CD14-positive monocyte (primary cell): ENCODE measurements around the gene WDR4. TPM values are rescaled to one million over a fixed set of nuclear protein-coding genes. Genes with fewer than 3 reads are reported as not detected.

Experiments used
- DNase-seq, 3 donors: peaks; one replicate each; pipeline ENCODE4 v3.0.0-alpha.2; 2011 to 2022
- H2AFZ ChIP-seq: 2 replicates; pipeline ENCODE4 v1.6.0; 2012; ENCODE audit warnings: mild to moderate bottlenecking, low read depth, low read length, inconsistent platforms; ENCODE audit not compliant: insufficient read depth, poor library complexity, severe bottlenecking
- H3K27ac ChIP-seq, 2 donors: 1 replicate in 1 of 2; 2 replicates in 1 of 2; pipeline ENCODE4 v1.5.1; 2012 to 2013; ENCODE audit warnings: low read length in 2 of 2, control low read depth in 1 of 2, inconsistent platforms in 1 of 2, low read depth in 1 of 2, mild to moderate bottlenecking in 1 of 2
- H3K27me3 ChIP-seq, 2 donors: one replicate each; pipeline versions ENCODE4 v1.6.0 to v1.6.1; 2011 to 2013; ENCODE audit warnings: low read length in 2 of 2; ENCODE audit not compliant: control insufficient read depth in 2 of 2, insufficient read depth in 2 of 2
- H3K36me3 ChIP-seq, 2 donors: replicated peaks in 1 of 2; 1 replicate in 1 of 2; 2 replicates in 1 of 2; pipeline versions ENCODE4 v1.5.1 to v1.6.1; 2012 to 2013; ENCODE audit warnings: low read length in 2 of 2, control low read depth in 1 of 2, inconsistent platforms in 1 of 2, mild to moderate bottlenecking in 1 of 2; ENCODE audit not compliant: insufficient read depth in 2 of 2, control insufficient read depth in 1 of 2
- H3K4me1 ChIP-seq, 2 donors: 1 replicate in 1 of 2; 2 replicates in 1 of 2; pipeline versions ENCODE4 v1.5.1 to v1.6.1; 2012 to 2013; ENCODE audit warnings: low read length in 2 of 2, control low read depth in 1 of 2, inconsistent platforms in 1 of 2, mild to moderate bottlenecking in 1 of 2, moderate library complexity in 1 of 2; ENCODE audit not compliant: insufficient read depth in 2 of 2, control insufficient read depth in 1 of 2
- H3K4me2 ChIP-seq: replicated peaks from 2 replicates; pipeline ENCODE3; 2012; ENCODE audit warnings: low read length, moderate library complexity, mild to moderate bottlenecking; ENCODE audit not compliant: poor library complexity, severe bottlenecking; ENCODE audit errors: extremely low read depth
- H3K4me3 ChIP-seq, 3 experiments: fragments of 200-600 bp in 1 of 3; sonication (generic) in 1 of 3; replicated peaks in 1 of 3; 1 replicate in 2 of 3; 2 replicates in 1 of 3; pipeline ENCODE4 v1.5.1; 2011 to 2013; ENCODE audit warnings: low read length in 3 of 3, mild to moderate bottlenecking in 3 of 3, control low read depth in 2 of 3, low read depth in 2 of 3, inconsistent platforms in 1 of 3, moderate library complexity in 1 of 3
- H3K79me2 ChIP-seq: 2 replicates; pipeline ENCODE4 v1.6.0; 2012; ENCODE audit warnings: mild to moderate bottlenecking, control low read depth, inconsistent platforms, low read length, moderate library complexity; ENCODE audit not compliant: insufficient read depth
- H3K9ac ChIP-seq: 2 replicates; pipeline ENCODE4 v1.6.0; 2017; ENCODE audit warnings: low read length, mild to moderate bottlenecking; ENCODE audit not compliant: insufficient read depth, poor library complexity, severe bottlenecking
- H3K9me3 ChIP-seq, 2 donors: replicated peaks in 1 of 2; 1 replicate in 1 of 2; 2 replicates in 1 of 2; pipeline versions ENCODE4 v1.5.1 to v1.6.1; 2012 to 2013; ENCODE audit warnings: low read length in 2 of 2, control low read depth in 1 of 2; ENCODE audit not compliant: control insufficient read depth in 1 of 2, insufficient read depth in 1 of 2
- H4K20me1 ChIP-seq: 2 replicates; pipeline ENCODE4 v1.6.0; 2012; ENCODE audit warnings: mild to moderate bottlenecking, low read length, control low read depth, moderate library complexity; ENCODE audit not compliant: insufficient read depth
- H3K27ac Mint-ChIP-seq, 7 donors: one replicate each; pipeline ENCODE4 v1.8.0; 2020; ENCODE audit warnings: mild to moderate bottlenecking in 7 of 7, mixed read lengths in 7 of 7, moderate library complexity in 6 of 7, inconsistent platforms in 2 of 7
- H3K27me3 Mint-ChIP-seq, 3 donors: one replicate each; pipeline ENCODE4 v1.8.0; 2021 to 2022; ENCODE audit warnings: low read depth in 3 of 3, mild to moderate bottlenecking in 3 of 3, mixed read lengths in 3 of 3, moderate library complexity in 3 of 3, inconsistent platforms in 1 of 3
- H3K36me3 Mint-ChIP-seq, 2 donors: one replicate each; pipeline ENCODE4 v1.8.0; 2020; ENCODE audit warnings: mixed read lengths in 2 of 2, inconsistent platforms in 1 of 2, mild to moderate bottlenecking in 1 of 2
- H3K4me1 Mint-ChIP-seq: one replicate; pipeline ENCODE4 v1.8.0; 2020; ENCODE audit warnings: mild to moderate bottlenecking, mixed read lengths
- H3K4me3 Mint-ChIP-seq, 2 donors: one replicate each; pipeline ENCODE4 v1.8.0; 2020; ENCODE audit warnings: mild to moderate bottlenecking in 2 of 2, mixed read lengths in 2 of 2, moderate library complexity in 1 of 2
- H3K9me3 Mint-ChIP-seq, 7 donors: one replicate each; pipeline ENCODE4 v1.8.0; 2020 to 2022; ENCODE audit warnings: mixed read lengths in 7 of 7, mild to moderate bottlenecking in 6 of 7, moderate library complexity in 6 of 7, inconsistent platforms in 2 of 7
- WGBS: methylation state at CpG from one replicate; pipeline ENCODE4 v1.1.5; 2013; ENCODE audit warnings: missing lambda C conversion rate; ENCODE audit not compliant: insufficient coverage; 5-methylcytosine and 5-hydroxymethylcytosine counted together
- intact Hi-C, 2 donors: fragments of 100-400 bp; cut with micrococcal nuclease; formaldehyde crosslinking; loops; one replicate each; pipeline versions ENCODE4 v1.15.0 to v1.15.1; 2023
- polyA plus RNA-seq, 3 donors: library from polyadenylated mRNA; depleted of rRNA in 1 of 3; unstranded in 2 of 3; stranded (reverse) in 1 of 3; fragments of 300-500 nt in 2 of 3; fragments of >200 nt in 1 of 3; fragmentation: Illumina TruSeq in 2 of 3; gene quantifications; 1 replicate in 2 of 3; 2 replicates in 1 of 3; pipeline ENCODE4 v1.2.3, GENCODE V29; 2012 to 2021
- TF ChIP-seq, protein P1 (sequence below): fragments of 200-600 bp; IDR thresholded peaks from one replicate; pipeline ENCODE4 v1.8.0; 2022; ENCODE audit warnings: antibody characterized with exemption, mild to moderate bottlenecking

WDR4 gene
- polyA plus RNA-seq, 3 donors, result 2.9 to 7.0 (median 3.6) TPM

DNA sequence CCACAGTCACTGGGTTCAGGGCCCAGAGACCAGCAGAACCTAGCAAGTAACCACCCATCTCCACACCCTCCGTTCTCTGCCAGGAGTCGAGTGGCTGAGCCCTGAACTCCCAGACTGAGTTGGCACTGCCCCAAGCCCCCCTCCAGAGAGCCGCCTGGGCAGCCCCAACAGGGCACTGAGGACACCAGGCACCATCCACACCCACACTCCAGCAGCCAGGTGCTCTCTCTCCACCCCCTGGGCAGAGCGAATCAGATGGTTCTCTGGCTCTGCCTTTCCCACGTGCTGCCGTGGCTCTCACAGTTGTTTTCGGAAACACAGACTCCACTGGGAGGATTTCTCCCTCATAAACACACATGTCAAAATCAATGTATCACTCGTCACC is 13.6 kb downstream of the WDR4 start:
- H3K9me3 Mint-ChIP-seq, result no peaks in the 10 kb centered on the region
- H3K4me1 Mint-ChIP-seq, result no peaks in the 10 kb centered on the region
- H3K27ac Mint-ChIP-seq, result no peak overlapping the region
- no peak overlapping the region for H3K4me2 ChIP-seq
- peaks cover 0 to 2% (median 0%) of the 10 kb centered on the region in 3 donors for H3K27me3 Mint-ChIP-seq
- no peaks in the 10 kb centered on the region for H3K9me3 ChIP-seq
- 78% methylated on average over 8 of the region's 8 CpGs for WGBS
- DNase-seq, result no peak
- H2AFZ ChIP-seq, result no peak overlapping the region
- intact Hi-C loops, result loop anchor here in 1 of 2 donors (10.0 kb wide), 1 partner anchor 61 kb away; no protein-coding TSS in a partner anchor
- peaks cover 60 to 97% of the 10 kb centered on the region in 2 donors for H3K36me3 ChIP-seq
- peaks cover 74 to 90% of the 10 kb centered on the region in 2 donors for H3K36me3 Mint-ChIP-seq
- H3K4me1 ChIP-seq, result no peaks in the 10 kb centered on the region
- no peak overlapping the region for H3K4me3 ChIP-seq
- TF ChIP-seq, protein P1, sequence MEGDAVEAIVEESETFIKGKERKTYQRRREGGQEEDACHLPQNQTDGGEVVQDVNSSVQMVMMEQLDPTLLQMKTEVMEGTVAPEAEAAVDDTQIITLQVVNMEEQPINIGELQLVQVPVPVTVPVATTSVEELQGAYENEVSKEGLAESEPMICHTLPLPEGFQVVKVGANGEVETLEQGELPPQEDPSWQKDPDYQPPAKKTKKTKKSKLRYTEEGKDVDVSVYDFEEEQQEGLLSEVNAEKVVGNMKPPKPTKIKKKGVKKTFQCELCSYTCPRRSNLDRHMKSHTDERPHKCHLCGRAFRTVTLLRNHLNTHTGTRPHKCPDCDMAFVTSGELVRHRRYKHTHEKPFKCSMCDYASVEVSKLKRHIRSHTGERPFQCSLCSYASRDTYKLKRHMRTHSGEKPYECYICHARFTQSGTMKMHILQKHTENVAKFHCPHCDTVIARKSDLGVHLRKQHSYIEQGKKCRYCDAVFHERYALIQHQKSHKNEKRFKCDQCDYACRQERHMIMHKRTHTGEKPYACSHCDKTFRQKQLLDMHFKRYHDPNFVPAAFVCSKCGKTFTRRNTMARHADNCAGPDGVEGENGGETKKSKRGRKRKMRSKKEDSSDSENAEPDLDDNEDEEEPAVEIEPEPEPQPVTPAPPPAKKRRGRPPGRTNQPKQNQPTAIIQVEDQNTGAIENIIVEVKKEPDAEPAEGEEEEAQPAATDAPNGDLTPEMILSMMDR, result no peak
- H3K79me2 ChIP-seq, result peaks cover 46% of the 10 kb centered on the region
- H4K20me1 ChIP-seq, result peaks cover 18% of the 10 kb centered on the region
- no peak overlapping the region for H3K27ac ChIP-seq
- H3K9ac ChIP-seq, result no peak overlapping the region
- no peak overlapping the region for H3K4me3 Mint-ChIP-seq
- H3K27me3 ChIP-seq, result no peaks in the 10 kb centered on the region

DNA sequence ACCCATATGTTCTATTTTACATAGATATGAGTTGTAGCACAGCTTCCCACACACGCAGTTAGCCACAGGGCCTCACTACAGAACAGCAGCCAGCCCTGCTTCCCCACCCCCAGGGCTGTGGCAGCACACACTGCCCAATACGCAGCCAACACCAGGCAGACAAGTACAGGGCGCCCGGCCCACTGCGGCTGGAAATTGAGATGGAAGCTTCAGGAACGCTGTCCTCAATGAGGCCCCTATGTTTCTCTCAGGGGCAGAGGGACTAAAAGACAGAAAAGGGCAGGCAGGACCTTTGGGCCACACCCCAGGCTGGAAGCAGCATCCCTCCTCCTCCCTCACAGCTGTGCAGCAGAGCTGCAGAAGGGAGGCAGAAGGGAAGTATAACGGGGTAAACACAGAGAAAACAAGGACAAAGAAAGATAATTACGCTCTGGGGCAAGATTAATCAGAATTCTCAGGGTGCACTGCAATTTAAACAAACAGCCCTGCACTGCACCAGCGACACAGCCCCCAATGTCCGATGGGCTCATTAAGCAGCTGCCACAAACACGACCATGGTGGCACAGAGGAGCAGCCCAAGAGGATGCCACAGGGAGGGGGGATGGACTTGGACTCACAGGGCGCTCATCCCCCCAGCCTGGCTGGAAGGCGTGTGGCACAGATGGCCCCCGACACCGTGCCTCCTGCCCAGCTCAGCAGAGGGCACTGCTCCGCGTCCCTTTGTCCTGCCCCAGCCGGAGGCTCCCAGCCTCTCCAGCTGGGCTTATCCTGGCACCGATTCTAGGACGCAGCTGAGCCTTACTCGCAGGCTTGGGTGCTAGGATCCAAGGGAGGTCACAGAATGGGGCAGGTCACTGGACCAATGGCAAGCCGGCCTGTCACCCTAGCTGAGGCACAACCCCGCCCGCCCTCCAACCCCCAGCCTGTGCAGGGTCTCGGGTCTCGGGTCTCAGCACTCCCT is 14.2 kb downstream of the WDR4 start:
- peaks cover 62 to 97% of the 10 kb centered on the region in 2 donors for H3K36me3 ChIP-seq
- no peak overlapping the region for H3K4me3 ChIP-seq
- H3K9me3 Mint-ChIP-seq, result no peaks in the 10 kb centered on the region

More for the DNA sequence above, 14.2 kb downstream of the WDR4 start:
- H4K20me1 ChIP-seq, result peaks cover 18% of the 10 kb centered on the region
- peaks cover 46% of the 10 kb centered on the region for H3K79me2 ChIP-seq
- no peak overlapping the region for H3K4me3 Mint-ChIP-seq
- WGBS, result 92% methylated on average over 18 of the region's 26 CpGs
- H3K4me1 ChIP-seq, result no peaks in the 10 kb centered on the region
- H3K27me3 ChIP-seq, result no peaks in the 10 kb centered on the region
- no peak overlapping the region for H3K9ac ChIP-seq
- peak overlapping the region in 2 of 7 donors; percentile 4 to 46 for H3K27ac Mint-ChIP-seq
- H3K27me3 Mint-ChIP-seq, result peaks cover 0 to 2% (median 0%) of the 10 kb centered on the region in 3 donors
- H3K27ac ChIP-seq, result no peak overlapping the region
- peaks cover 74 to 88% of the 10 kb centered on the region in 2 donors for H3K36me3 Mint-ChIP-seq
- DNase-seq, result no peak
- H3K9me3 ChIP-seq, result no peaks in the 10 kb centered on the region
- H3K4me2 ChIP-seq, result no peak overlapping the region
- intact Hi-C loops, result loop anchor here in 1 of 2 donors (10.0 kb wide), 1 partner anchor 60 kb away; no protein-coding TSS in a partner anchor
- no peaks in the 10 kb centered on the region for H3K4me1 Mint-ChIP-seq
- TF ChIP-seq, protein P1, result no peak
- H2AFZ ChIP-seq, result no peak overlapping the region
